D721Med (cell line): Measurements from ENCODE around the gene MYH7B.

Experiments
- DNase-seq: peaks from one replicate; pipeline ENCODE4 v3.0.0; 2011; ENCODE audit warnings: low spot score; ENCODE audit not compliant: insufficient read length
- FAIRE-seq: peaks from 2 replicates; lab custom pipeline; 2011; peaks lifted over from hg19 to GRCh38; lab: Jason Lieb, UNC
- TF ChIP-seq, protein P1 (sequence below): IDR thresholded peaks from 2 replicates; pipeline ENCODE4 v1.5.1; 2012; ENCODE audit warnings: mild to moderate bottlenecking, control low read depth; ENCODE audit not compliant: insufficient read depth; ENCODE audit errors: missing control alignments

The MYH7B gene

DNA sequence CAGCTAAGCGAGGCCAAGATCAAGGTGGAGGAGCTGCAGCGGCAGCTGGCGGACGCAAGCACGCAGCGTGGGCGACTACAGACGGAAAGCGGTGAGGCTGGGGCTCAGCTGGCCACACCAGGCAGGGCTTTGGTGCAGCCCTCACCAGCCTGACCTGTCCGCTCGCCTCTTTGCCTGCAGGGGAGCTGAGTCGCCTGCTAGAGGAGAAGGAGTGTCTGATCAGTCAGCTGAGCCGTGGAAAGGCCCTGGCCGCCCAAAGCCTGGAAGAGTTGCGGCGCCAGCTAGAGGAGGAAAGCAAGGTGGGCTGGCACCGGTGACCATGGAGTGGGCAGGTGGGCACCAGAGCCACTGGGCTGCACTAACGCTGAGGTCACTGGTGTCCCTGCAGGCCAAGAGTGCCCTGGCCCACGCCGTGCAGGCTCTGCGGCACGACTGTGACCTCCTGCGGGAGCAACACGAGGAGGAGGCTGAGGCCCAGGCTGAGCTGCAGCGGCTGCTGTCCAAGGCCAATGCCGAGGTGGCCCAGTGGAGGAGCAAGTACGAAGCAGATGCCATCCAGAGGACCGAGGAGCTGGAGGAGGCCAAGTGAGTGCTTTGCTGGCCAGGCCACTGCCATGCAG, 42.8 kb downstream of the MYH7B start:
- TF ChIP-seq, protein P1, sequence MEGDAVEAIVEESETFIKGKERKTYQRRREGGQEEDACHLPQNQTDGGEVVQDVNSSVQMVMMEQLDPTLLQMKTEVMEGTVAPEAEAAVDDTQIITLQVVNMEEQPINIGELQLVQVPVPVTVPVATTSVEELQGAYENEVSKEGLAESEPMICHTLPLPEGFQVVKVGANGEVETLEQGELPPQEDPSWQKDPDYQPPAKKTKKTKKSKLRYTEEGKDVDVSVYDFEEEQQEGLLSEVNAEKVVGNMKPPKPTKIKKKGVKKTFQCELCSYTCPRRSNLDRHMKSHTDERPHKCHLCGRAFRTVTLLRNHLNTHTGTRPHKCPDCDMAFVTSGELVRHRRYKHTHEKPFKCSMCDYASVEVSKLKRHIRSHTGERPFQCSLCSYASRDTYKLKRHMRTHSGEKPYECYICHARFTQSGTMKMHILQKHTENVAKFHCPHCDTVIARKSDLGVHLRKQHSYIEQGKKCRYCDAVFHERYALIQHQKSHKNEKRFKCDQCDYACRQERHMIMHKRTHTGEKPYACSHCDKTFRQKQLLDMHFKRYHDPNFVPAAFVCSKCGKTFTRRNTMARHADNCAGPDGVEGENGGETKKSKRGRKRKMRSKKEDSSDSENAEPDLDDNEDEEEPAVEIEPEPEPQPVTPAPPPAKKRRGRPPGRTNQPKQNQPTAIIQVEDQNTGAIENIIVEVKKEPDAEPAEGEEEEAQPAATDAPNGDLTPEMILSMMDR = no peak
- FAIRE-seq = no peak

DNA sequence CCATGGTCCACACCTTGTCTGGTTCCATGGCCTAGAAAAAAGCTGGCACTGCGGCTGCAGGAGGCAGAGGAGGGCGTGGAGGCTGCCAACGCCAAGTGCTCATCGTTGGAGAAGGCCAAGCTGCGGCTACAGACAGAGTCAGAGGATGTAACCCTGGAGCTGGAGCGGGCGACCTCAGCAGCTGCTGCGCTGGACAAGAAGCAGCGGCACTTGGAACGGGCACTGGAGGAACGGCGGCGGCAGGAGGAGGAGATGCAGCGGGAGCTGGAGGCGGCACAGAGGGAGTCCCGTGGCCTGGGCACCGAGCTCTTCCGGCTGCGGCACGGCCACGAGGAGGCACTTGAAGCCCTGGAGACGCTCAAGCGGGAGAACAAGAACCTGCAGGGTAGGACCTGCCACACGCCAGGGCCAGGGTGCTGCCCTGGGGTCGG, 43.4 kb downstream of the MYH7B start:
- TF ChIP-seq, protein P1 = no peak
- FAIRE-seq (no peak), DNase-seq (no peak)

More for the DNA sequence above, 42.8 kb downstream of the MYH7B start:
- DNase-seq = no peak

DNA sequence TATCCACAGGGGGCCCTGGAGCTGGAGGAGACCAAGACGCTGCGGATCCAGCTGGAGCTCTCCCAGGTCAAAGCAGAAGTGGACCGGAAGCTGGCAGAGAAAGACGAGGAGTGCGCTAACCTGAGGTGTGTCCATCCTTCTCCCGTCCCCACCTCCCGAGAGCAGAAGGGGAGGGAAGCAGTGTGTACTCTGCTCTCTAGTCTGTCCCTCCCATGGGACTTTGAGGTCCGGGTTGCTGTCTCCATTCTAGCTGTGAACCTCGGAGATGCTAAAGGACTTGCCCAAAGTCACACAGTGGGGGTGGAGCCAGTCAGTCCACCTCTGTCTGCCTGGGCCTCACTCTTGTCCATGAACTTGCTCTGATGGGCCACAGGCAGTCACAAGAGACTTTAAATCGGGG, 44.1 kb downstream of the MYH7B start:
- no peak for DNase-seq
- no peak for FAIRE-seq
- TF ChIP-seq, protein P1 = no peak

DNA sequence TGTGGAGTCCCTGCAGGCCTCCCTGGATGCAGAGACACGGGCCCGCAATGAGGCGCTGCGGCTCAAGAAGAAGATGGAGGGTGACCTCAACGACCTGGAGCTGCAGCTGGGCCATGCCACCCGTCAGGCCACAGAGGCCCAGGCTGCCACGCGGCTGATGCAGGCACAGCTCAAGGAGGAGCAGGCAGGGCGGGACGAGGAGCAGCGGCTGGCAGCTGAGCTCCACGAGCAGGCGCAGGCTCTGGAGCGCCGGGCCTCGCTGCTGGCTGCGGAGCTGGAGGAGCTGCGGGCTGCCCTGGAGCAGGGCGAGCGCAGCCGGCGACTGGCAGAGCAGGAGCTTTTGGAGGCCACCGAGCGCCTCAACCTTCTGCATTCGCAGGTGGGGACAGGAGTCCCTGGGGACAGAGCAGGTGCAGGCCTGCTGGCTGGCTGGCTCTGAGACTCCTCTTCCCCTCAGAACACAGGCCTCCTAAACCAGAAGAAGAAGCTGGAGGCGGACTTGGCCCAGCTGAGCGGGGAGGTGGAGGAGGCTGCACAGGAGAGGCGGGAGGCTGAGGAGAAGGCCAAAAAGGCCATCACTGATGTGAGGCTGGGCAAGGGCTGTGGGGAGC, 44.7 kb downstream of the MYH7B start:
- FAIRE-seq = no peak
- DNase-seq = no peak
- TF ChIP-seq, protein P1 = no peak

DNA sequence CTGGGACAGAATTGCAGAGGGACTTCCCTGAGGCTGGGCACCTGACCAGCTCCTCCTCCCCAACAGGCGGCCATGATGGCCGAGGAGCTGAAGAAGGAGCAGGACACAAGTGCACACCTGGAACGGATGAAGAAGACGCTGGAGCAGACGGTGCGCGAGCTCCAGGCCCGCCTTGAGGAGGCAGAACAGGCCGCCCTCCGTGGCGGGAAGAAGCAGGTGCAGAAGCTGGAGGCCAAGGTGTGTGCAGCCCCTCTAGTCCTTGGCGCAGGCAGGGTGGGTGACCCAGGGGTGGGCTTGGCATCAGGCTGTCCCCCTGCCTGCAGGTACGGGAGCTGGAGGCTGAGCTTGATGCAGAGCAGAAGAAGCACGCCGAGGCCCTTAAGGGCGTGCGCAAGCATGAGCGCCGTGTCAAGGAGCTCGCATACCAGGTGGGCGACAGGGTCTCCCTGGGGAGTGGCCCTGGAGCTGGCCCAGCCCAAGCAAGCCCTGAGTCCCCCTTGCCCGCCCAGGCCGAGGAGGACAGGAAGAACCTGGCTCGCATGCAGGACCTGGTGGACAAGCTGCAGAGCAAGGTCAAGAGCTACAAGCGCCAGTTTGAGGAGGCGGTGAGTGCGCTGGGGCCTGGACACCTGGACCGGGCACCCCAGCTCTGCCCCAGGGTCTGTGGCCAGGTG, 45.4 kb downstream of the MYH7B start:
- DNase-seq = no peak
- FAIRE-seq = no peak
- TF ChIP-seq, protein P1 = no peak

DNA sequence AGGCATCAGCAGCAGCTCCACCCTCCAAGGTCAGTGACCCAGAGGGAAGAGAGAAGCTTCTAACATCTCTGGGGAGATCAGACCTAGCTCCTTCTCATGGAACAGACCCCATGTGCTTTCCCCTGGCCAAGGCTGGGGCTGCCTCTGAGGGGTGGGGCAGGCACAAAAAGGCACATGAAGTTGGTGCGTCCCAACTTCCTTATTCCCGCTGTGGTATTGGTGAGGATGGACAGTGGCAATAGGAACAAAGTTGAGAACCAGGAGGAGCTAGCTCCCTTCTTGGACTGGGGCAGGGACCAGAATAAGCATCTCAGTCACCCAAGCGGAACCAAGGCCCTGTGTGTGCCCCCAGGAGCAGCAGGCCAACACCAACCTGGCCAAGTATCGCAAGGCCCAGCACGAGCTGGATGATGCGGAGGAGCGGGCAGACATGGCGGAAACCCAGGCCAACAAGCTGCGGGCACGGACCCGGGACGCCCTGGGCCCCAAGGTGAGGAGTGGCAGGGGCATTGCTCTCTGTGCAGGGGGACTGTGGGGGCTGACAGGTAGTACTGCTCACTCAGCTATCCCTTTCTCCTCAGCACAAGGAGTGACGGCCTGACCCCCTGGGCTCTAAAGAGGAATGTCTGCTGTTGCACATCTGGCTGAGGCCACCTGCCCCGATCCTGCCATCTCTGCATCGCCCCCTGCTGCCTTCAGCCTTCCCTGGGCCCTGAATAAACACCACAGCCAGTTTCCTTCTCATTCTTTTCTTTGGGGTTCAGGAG, 46.1 kb downstream of the MYH7B start:
- FAIRE-seq (no peak), DNase-seq (no peak)
- TF ChIP-seq, protein P1 = peak; percentile 12
